HG03175 (cell line): ENCODE data around the gene ETNK2.

Source experiments
- ATAC-seq: cut with Tn5 transposase; IDR thresholded peaks from one replicate; pipeline ENCODE4 v1.9.1; 2021; ENCODE audit warnings: mild to moderate bottlenecking, moderate library complexity; ENCODE audit not compliant: unreplicated experiment

ETNK2 gene

GRCh38 chr1:204127597-204128242, 24.1 kb downstream of the ETNK2 start:
- ATAC-seq, result no peak

GRCh38 chr1:204126956-204127355, 24.9 kb downstream of the ETNK2 start:
- no peak for ATAC-seq

GRCh38 chr1:204126386-204126785, 25.5 kb downstream of the ETNK2 start:
- ATAC-seq, result no peak

GRCh38 chr1:204125759-204126351, 26.0 kb downstream of the ETNK2 start:
- ATAC-seq, result no peak

GRCh38 chr1:204124639-204125038, 27.2 kb downstream of the ETNK2 start:
- no peak for ATAC-seq

- no peak for ATAC-seq
Measured at GRCh38 chr1:204123376-204123775, 28.5 kb downstream of the ETNK2 start.

- ATAC-seq, result no peak
Measured at GRCh38 chr1:204121840-204122555, 29.8 kb downstream of the ETNK2 start.

GRCh38 chr1:204116539-204116938, 35.3 kb downstream of the ETNK2 start:
- no peak for ATAC-seq

GRCh38 chr1:204115116-204115515, 36.7 kb downstream of the ETNK2 start:
- ATAC-seq, result no peak

- ATAC-seq, result no peak
Measured at GRCh38 chr1:204114606-204115005, 37.2 kb downstream of the ETNK2 start.

GRCh38 chr1:204113896-204114295, 37.9 kb downstream of the ETNK2 start:
- ATAC-seq, result no peak

- no peak for ATAC-seq
Measured at GRCh38 chr1:204112876-204113730, 38.7 kb downstream of the ETNK2 start.

GRCh38 chr1:204110894-204111633, 40.8 kb downstream of the ETNK2 start:
- ATAC-seq, result no peak

GRCh38 chr1:204108312-204109141, 43.3 kb downstream of the ETNK2 start:
- ATAC-seq, result no peak

- no peak for ATAC-seq
Measured at GRCh38 chr1:204107892-204108291, 44.0 kb downstream of the ETNK2 start.

GRCh38 chr1:204106825-204107224, 45.0 kb downstream of the ETNK2 start:
- ATAC-seq, result no peak

- no peak for ATAC-seq
Measured at GRCh38 chr1:204105131-204105515, 46.7 kb downstream of the ETNK2 start.

- no peak for ATAC-seq
Measured at GRCh38 chr1:204104331-204105130, 47.3 kb downstream of the ETNK2 start.

- ATAC-seq, result no peak
Measured at GRCh38 chr1:204103431-204103741, 48.5 kb downstream of the ETNK2 start.
